ENCODE data around the gene SLC38A7.

GRCh38 chr16:58658796-58659211, 25.8 kb downstream of the SLC38A7 start:
- TF ChIP-seq CTCF (IDR thresholded peaks at IDR 0.05) (no peak), POLR2A (IDR thresholded peaks at IDR 0.05) (no peak)
